CD4-positive, alpha-beta T cell (primary cell): ENCODE results near the gene IL7R. TPM values are rescaled to one million over a fixed set of nuclear protein-coding genes. Genes with fewer than 3 reads are reported as not detected.

Experiments used
- ATAC-seq: fragments of 200-7000 bp; cut with Tn5 transposase; one replicate; pipeline ENCODE4 v1.10.0; 2022; ENCODE audit warnings: mild to moderate bottlenecking; ENCODE audit not compliant: poor library complexity
- CTCF ChIA-PET: fragments of 350-600 bp; sonication (Branson Sonifier 250); formaldehyde crosslinking; loops from one replicate; lab custom pipeline; 2021; ENCODE audit warnings: antibody characterized with exemption, inconsistent platforms; lab: Charles Lee
- POLR2A ChIA-PET: fragments of 350-600 bp; sonication (Branson Sonifier 250); formaldehyde crosslinking; loops from one replicate; lab custom pipeline; 2021; ENCODE audit warnings: antibody characterized with exemption, inconsistent platforms; lab: Charles Lee
- DNase-seq, 14 experiments: peaks; one replicate each; pipeline ENCODE4 v3.0.0-alpha.2; 2013 to 2020; ENCODE audit warnings: mixed read lengths in 2 of 14
- H3K27ac ChIP-seq, 2 donors: one replicate each; pipeline versions ENCODE4 v1.5.1 to v1.7.0; 2013; ENCODE audit warnings: low read length in 2 of 2, low read depth in 1 of 2, mild to moderate bottlenecking in 1 of 2
- H3K27me3 ChIP-seq, 2 experiments: 1 replicate in 1 of 2; 2 replicates in 1 of 2; pipeline versions ENCODE4 v1.6.1 to v1.7.0; 2013; ENCODE audit warnings: low read length in 2 of 2, control low read depth in 1 of 2, mild to moderate bottlenecking in 1 of 2, moderate library complexity in 1 of 2; ENCODE audit not compliant: insufficient read depth in 2 of 2, control insufficient read depth in 1 of 2
- H3K36me3 ChIP-seq: one replicate; pipeline ENCODE4 v1.6.1; 2013; ENCODE audit warnings: low read length, control low read depth; ENCODE audit not compliant: insufficient read depth
- H3K4me1 ChIP-seq: one replicate; pipeline ENCODE4 v1.6.1; 2013; ENCODE audit warnings: low read length, control low read depth; ENCODE audit not compliant: insufficient read depth
- H3K4me3 ChIP-seq: one replicate; pipeline ENCODE4 v1.5.1; 2013; ENCODE audit warnings: mild to moderate bottlenecking, low read length, moderate library complexity
- H3K9me3 ChIP-seq, 2 experiments: 1 replicate in 1 of 2; 2 replicates in 1 of 2; pipeline versions ENCODE4 v1.6.1 to v1.7.0; 2013; ENCODE audit warnings: low read length in 2 of 2, mild to moderate bottlenecking in 2 of 2, control low read depth in 1 of 2, moderate library complexity in 1 of 2; ENCODE audit not compliant: control insufficient read depth in 1 of 2, insufficient read depth in 1 of 2
- H3K27ac Mint-ChIP-seq: one replicate; pipeline ENCODE4 v1.8.0; 2020; ENCODE audit warnings: mixed read lengths
- H3K27me3 Mint-ChIP-seq: one replicate; pipeline ENCODE4 v1.8.0; 2021; ENCODE audit warnings: mixed read lengths
- H3K36me3 Mint-ChIP-seq: one replicate; pipeline ENCODE4 v1.8.0; 2021; ENCODE audit warnings: low read depth, mixed read lengths
- H3K4me1 Mint-ChIP-seq: one replicate; pipeline ENCODE4 v1.8.0; 2021; ENCODE audit warnings: low read depth, mixed read lengths
- H3K4me3 Mint-ChIP-seq: one replicate; pipeline ENCODE4 v1.8.0; 2020; ENCODE audit warnings: mild to moderate bottlenecking, mixed read lengths
- H3K9me3 Mint-ChIP-seq: one replicate; pipeline ENCODE4 v1.8.0; 2020; ENCODE audit warnings: mixed read lengths
- CTCF ChIP-seq: fragments of 200-600 bp; IDR thresholded peaks from one replicate; pipeline ENCODE4 v1.8.0; 2022; ENCODE audit warnings: antibody characterized with exemption, mild to moderate bottlenecking
- intact Hi-C, 2 experiments: fragments of 100-400 bp; cut with DNase I in 1 of 2; cut with micrococcal nuclease in 1 of 2; formaldehyde crosslinking; loops; one replicate each; pipeline versions ENCODE4 v1.15.1 to v1.9.0; 2023 to 2025; cut with DNase I, micrococcal nuclease
- total RNA-seq, 174 experiments: library from RNA in 2 of 174; stranded (reverse) in 2 of 174; gene quantifications; one replicate each; pipeline ENCODE4 v1.2.3 and lab custom pipeline; 2021 to 2026

The IL7R gene
- total RNA-seq, 2 experiments from 2014 or later, result 623 to 638 TPM

GRCh38 chr5:35919191-35919590, 62.5 kb downstream of the IL7R start:
- ATAC-seq, result no peak
- no peak for DNase-seq
- Histone ChIP-seq H3K4me3 (no peak overlapping the region), H3K27me3 (no peaks in the 10 kb centered on the region), H3K27ac (no peak overlapping the region), H3K36me3 (no peaks in the 10 kb centered on the region), H3K4me1 (peaks cover 3% of the 10 kb centered on the region), H3K9me3 (peaks cover 0 to 6% of the 10 kb centered on the region in 2 experiments)
- Mint-ChIP-seq H3K27me3 (no peaks in the 10 kb centered on the region), H3K27ac (no peak overlapping the region), H3K4me3 (no peak overlapping the region), H3K4me1 (peaks cover 23% of the 10 kb centered on the region), H3K9me3 (peaks cover 7% of the 10 kb centered on the region), H3K36me3 (no peaks in the 10 kb centered on the region)
- ChIA-PET CTCF (no interaction called here), POLR2A (no interaction called here)
- intact Hi-C loops, result no loop called here
- TF ChIP-seq CTCF, result no peak

- no peak overlapping the region for H3K4me3 Mint-ChIP-seq
- ChIA-PET POLR2A (no interaction called here), CTCF (no interaction called here)
These were observed 64.2 kb downstream of the IL7R start for GRCh38 chr5:35920890-35921289.

GRCh38 chr5:35921930-35922329, 65.2 kb downstream of the IL7R start:
- no peak for TF ChIP-seq CTCF
- Histone ChIP-seq H3K27me3 (no peaks in the 10 kb centered on the region), H3K9me3 (peaks cover 0 to 6% of the 10 kb centered on the region in 2 experiments), H3K4me3 (no peak overlapping the region), H3K27ac (no peak overlapping the region), H3K36me3 (no peaks in the 10 kb centered on the region), H3K4me1 (peaks cover 22% of the 10 kb centered on the region)
- Mint-ChIP-seq H3K4me3 (no peak overlapping the region), H3K9me3 (peaks cover 7% of the 10 kb centered on the region), H3K36me3 (no peaks in the 10 kb centered on the region), H3K4me1 (peaks cover 43% of the 10 kb centered on the region), H3K27ac (no peak overlapping the region), H3K27me3 (no peaks in the 10 kb centered on the region)
- POLR2A ChIA-PET, result interaction anchor here (0.7 to 0.8 kb wide), 2 partner anchors 184 to 792 kb away, joined by 3 read pairs; no protein-coding TSS in a partner anchor
- intact Hi-C loops, result loop anchor here in 1 of 2 experiments (5.0 kb wide), 1 partner anchor 40 kb away; no protein-coding TSS in a partner anchor
- peak in 2 of 14 experiments; percentile 22 to 42 for DNase-seq
- CTCF ChIA-PET, result interaction anchor here (1.8 kb wide), 1 partner anchor 271 kb away, joined by 6 read pairs; no protein-coding TSS in a partner anchor
- ATAC-seq, result no peak

More at GRCh38 chr5:35920890-35921289, 64.2 kb downstream of the IL7R start:
- H3K27ac ChIP-seq, result no peak overlapping the region
- H3K9me3 ChIP-seq, result peaks cover 0 to 6% of the 10 kb centered on the region in 2 experiments
- no peaks in the 10 kb centered on the region for H3K27me3 ChIP-seq
- TF ChIP-seq CTCF, result no peak
- H3K36me3 ChIP-seq, result no peaks in the 10 kb centered on the region
- peaks cover 17% of the 10 kb centered on the region for H3K4me1 ChIP-seq
- DNase-seq (no peak), ATAC-seq (no peak)
- no peak overlapping the region for H3K4me3 ChIP-seq
- H3K36me3 Mint-ChIP-seq, result no peaks in the 10 kb centered on the region
- H3K9me3 Mint-ChIP-seq, result peaks cover 7% of the 10 kb centered on the region
- H3K27me3 Mint-ChIP-seq, result no peaks in the 10 kb centered on the region
- H3K27ac Mint-ChIP-seq, result no peak overlapping the region
- intact Hi-C loops, result loop anchor here in 1 of 2 experiments (5.0 kb wide), 1 partner anchor 39 kb away; no protein-coding TSS in a partner anchor
- H3K4me1 Mint-ChIP-seq, result peaks cover 37% of the 10 kb centered on the region
